Choroid plexus epithelial cell (primary cell): ENCODE measurements around the gene SOX10.
A peak's percentile ranks its signal among the peaks of the same experiment; 100 is the strongest.
"Not testable (repeated sequence)": the region's sequence is repeated elsewhere in the genome, so short reads cannot be mapped to it uniquely, and the experiment has no call there.

Source experiments
- DNase-seq: peaks from one replicate; pipeline ENCODE4 v3.0.0-alpha.2; 2010; ENCODE audit warnings: low read depth
- H3K4me3 ChIP-seq: 2 replicates; pipeline ENCODE4 v1.5.1; 2011; ENCODE audit warnings: low read depth, mild to moderate bottlenecking, control low read depth, low read length, moderate library complexity
- TF ChIP-seq, protein P1 (sequence below): conservative IDR thresholded peaks from 2 replicates; pipeline ENCODE4 v1.5.1; 2011; ENCODE audit warnings: low read depth, mild to moderate bottlenecking, control low read depth, inconsistent platforms, low read length, moderate library complexity

SOX10 gene

DNA sequence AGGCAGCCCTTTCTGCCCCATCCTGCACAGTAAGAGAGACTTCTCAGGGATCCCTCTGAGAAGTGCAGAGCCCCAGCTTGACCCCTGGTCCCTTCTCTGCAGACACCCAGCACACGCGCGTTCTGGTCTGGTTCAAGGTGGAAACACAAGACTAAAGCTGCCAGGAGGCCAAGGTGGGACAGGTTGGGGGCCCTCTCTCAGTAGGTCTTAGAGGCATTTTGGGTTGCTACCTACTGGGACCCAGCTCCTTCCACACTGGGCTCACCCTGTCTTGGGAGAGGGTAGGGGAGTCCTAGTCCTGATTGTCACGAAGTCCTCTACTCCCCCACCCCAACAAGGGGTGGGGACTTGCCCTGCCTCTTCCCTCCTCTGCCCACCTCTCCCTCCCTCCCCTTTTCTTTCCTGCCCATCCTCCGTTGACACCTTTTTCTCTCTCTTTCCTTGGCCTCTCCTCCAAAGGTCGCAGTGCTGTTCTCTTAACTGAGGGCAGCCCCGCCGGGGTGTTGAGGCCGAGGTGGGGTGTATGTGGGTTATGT is 763 bp upstream of the SOX10 start:
- H3K4me3 ChIP-seq = no peak overlapping the region
- TF ChIP-seq, protein P1, sequence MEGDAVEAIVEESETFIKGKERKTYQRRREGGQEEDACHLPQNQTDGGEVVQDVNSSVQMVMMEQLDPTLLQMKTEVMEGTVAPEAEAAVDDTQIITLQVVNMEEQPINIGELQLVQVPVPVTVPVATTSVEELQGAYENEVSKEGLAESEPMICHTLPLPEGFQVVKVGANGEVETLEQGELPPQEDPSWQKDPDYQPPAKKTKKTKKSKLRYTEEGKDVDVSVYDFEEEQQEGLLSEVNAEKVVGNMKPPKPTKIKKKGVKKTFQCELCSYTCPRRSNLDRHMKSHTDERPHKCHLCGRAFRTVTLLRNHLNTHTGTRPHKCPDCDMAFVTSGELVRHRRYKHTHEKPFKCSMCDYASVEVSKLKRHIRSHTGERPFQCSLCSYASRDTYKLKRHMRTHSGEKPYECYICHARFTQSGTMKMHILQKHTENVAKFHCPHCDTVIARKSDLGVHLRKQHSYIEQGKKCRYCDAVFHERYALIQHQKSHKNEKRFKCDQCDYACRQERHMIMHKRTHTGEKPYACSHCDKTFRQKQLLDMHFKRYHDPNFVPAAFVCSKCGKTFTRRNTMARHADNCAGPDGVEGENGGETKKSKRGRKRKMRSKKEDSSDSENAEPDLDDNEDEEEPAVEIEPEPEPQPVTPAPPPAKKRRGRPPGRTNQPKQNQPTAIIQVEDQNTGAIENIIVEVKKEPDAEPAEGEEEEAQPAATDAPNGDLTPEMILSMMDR = no peak
- no peak for DNase-seq

- H3K4me3 ChIP-seq = no peak overlapping the region
- TF ChIP-seq, protein P1 = peak; percentile 40
- no peak for DNase-seq
Measured at GRCh38 chr22:37982938-37983859, 1.2 kb downstream of the SOX10 start.

DNA sequence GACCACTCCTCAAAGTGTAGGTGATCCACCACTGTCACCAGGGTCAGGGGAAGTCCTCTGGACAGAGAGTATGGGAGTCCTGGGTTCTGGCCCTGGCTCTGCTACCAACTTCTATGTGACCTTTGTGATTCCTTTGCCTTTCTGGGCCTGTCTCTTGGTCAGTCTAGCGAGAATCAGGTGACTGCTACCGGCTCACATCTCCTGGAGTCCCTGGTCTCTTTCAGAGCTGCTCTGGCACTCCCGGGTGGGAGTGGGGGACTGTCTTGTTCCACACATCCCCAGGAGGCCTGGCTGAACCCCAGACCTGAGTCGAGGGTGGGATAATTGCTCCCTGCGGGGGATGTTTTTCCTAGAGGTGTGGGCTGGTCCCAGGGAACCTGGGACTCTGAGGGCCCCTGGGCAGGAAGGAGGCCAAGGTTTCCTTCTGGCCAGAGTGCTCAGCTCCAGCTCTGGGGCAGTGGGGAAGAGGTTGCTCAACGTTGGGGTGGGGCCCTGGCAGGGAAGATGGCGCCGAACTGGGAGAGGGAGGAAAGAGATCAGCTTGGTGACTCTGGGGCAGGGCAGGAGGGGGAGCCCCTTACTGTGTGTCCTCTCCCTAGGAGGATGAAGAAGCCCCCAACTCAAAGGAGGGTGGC is 2.1 kb downstream of the SOX10 start:
- no peak for DNase-seq
- H3K4me3 ChIP-seq = no peak overlapping the region
- TF ChIP-seq, protein P1 = no peak

DNA sequence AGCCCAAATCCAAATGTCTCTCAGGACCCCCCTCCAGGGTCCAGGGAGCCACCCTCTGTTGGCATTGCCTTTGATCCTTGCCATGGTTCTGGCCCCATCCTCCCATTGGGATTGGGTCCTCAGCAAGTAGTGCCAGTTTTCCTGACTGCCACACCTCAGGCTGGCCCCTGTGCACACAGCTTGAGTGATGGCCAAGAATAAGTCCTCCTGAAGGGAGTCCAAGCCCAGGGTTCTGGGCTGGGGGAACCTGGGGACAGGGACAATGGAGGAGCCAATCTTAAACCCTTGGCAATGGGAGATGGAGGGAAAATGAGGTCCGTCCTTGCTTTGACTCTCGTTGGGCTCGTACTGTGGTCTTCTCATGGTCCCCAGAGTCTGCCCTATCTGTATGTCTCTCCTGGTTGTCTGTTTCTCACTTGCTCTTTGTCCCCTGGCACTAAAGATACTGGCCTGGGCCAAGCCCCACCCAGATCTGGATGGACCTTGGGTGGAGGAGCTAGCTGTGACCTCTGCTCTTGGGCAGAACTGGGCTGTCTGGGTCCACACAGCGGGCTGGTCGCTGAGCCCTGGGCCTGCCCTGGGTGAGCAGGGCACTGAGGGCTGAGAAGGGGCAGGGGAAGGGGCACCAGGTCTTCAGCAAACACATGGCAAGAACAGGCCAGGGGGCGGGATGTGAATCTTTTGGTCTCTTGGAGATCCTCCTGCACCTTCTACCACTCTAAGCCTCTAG is 2.9 kb downstream of the SOX10 start:
- no peak overlapping the region for H3K4me3 ChIP-seq

DNA sequence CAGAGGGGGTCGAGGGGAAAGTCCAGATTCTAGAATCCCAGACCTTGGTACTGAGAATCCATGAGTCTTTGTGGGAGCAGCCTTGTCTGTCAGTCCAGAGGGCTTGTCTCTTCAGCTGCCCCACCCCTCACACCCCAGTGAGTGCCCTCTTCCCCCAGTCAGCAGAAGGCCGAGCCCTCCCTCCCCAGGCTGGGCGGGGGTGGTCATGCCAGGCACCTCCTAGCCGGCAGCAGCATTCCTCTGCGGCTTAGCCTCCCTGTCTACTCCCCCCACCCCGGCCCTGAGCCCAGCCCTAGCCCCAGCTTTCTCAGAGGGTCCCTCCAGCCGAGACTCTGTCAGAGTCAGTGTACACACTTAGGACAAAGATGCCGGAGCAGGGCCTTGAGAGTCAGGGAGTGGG is 4.6 kb downstream of the SOX10 start:
- H3K4me3 ChIP-seq = no peak overlapping the region
- no peak for DNase-seq
- TF ChIP-seq, protein P1 = no peak

More for the DNA sequence above, 2.9 kb downstream of the SOX10 start:
- DNase-seq = no peak
- TF ChIP-seq, protein P1 = no peak

DNA sequence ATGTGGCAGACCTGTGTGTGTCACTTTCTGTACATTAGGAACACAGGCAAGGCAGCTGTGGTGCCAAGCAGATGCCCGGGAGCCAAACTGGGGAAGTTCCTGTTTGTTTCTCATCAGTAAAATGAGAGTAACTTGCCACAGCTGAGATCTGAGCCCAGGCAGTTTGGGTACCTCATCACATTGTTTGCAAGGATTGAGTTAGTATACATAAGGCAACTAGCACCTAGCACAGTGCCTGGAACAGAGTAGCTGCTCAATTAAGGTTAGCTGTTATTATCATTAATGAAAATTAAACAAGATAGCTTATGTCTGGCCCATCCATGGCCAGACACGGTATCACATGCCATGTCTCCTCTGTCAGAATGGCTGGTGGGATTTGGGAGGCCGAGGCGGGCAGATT is 7.8 kb downstream of the SOX10 start:
- no peak for DNase-seq
- TF ChIP-seq, protein P1 = no peak

DNA sequence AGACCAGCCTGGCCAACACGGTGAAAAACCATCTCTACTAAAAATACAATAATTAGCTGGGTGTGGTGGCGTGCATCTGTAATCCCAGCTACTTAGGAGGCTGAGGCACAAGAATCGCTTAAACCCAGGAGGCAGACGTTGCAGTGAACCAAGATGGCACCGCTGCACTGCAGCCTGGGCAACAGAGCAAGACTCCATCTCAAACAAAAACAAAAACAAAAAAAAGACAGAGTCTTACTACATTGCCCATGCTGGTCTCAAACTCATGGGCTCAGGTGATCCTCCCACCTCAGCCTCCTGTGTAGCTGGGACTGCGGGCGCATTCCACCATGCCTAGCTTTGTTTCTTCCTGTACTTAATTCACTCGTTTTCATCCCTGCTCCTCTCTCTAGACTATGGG is 8.3 kb downstream of the SOX10 start:
- DNase-seq, H3K4me3 ChIP-seq: not testable (repeated sequence)

More for the DNA sequence above, 7.8 kb downstream of the SOX10 start:
- H3K4me3 ChIP-seq = no peak overlapping the region
